Stimulated activated CD4-positive, alpha-beta T cell treated with anti-CD3 and anti-CD28 coated beads, Interleukin-12 subunit alpha, Interleukin-12 subunit beta, amount 100 ng/mL, for 4 hours (primary cell): ENCODE results near the gene GAL3ST1.
A peak's percentile ranks its signal among the peaks of the same experiment; 100 is the strongest.
"Not testable (repeated sequence)": the region's sequence is repeated elsewhere in the genome, so short reads cannot be mapped to it uniquely, and the experiment has no call there.

ENCODE experiments used
- DNase-seq: peaks from one replicate; pipeline ENCODE4 v3.0.0-alpha.2; 2020

GAL3ST1 gene

GRCh38 chr22:30592360-30592713, 17.9 kb upstream of the GAL3ST1 start:
- not testable (repeated sequence) for DNase-seq

DNA sequence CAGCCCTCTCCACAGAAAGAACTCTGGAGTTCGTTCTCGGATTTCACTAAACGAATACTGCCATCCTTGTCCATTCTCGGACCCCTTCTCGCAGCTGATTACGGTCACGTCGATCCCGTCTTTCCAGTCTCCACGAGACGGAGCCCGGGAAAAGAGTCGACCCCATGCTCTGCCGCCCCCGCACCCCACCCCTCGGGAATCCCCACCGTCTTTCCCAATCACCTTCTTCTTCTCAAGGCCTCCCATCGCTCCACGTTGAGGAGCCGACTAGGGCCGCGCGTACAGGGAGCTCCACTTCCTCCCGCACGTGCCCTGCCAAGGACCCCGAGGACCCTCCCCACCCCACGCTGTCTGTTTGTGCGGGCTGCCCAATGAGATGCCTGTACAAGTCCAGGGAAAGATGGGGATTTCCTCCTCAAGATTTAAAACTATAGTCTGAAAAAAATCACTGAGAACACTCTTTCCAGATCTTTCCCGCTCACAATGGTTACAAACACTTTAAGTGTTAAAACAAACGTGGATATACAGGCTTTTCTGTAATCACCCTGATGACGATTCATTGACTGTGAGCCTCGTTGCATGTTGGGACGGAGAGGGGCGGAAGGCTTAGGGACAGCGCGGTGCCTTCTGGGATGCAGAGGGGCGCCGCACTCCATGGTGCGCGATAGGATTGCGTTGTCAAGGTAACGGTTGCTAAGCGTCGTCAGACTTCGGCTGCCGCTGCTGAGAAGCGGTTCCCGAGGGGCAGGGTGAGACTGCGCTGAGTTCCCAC, 17.3 kb upstream of the GAL3ST1 start, which contains the start of gene PES1:
PES1 (minus strand) TSS at position 323 of the 772 bp plus-strand sequence; CDS start at position 246, 77 bp downstream.
- peak; percentile 87 for DNase-seq

GRCh38 chr22:30591191-30591587, 16.7 kb upstream of the GAL3ST1 start:
- no peak for DNase-seq

- DNase-seq = no peak
Observed at GRCh38 chr22:30586414-30586813, 11.9 kb upstream of the GAL3ST1 start.

- no peak for DNase-seq
Observed at GRCh38 chr22:30584441-30584840, 10.0 kb upstream of the GAL3ST1 start.

DNA sequence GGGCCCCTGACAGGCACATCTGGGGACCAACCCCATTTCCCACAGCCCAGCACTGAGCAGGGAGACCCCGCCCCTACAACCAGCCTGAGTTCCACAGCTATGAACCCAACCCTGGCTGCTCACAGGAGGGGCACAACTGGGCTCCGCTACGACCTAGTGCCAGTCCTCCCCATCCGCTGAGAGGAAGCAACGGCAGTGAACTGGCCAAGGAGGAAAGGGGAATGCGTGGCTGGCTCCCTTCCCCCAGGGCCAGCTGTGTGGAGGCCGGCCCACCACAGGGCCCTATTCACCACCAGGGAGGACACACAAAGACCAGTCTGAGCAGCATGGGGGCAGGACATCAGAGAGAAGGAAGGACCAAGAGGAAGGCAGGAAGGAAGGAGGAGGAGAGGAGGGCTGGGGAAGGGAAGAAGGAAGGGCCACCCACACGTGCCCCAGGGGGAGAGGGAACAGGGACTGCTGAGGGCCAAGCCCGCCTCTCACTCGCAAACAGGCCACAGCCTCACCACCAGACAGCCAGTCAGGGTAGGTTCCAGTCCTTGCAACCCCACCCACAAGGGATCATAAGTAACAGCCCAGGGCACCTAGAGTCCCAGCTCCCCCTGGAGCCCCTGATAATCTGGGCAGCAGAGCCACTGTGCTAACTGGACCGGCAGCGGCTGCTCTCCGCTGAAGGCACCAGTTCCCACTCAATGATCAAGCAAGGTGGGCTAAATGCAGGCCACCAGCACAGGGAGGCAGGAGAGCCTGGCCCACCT, 8.5 kb upstream of the GAL3ST1 start:
- DNase-seq = no peak

DNA sequence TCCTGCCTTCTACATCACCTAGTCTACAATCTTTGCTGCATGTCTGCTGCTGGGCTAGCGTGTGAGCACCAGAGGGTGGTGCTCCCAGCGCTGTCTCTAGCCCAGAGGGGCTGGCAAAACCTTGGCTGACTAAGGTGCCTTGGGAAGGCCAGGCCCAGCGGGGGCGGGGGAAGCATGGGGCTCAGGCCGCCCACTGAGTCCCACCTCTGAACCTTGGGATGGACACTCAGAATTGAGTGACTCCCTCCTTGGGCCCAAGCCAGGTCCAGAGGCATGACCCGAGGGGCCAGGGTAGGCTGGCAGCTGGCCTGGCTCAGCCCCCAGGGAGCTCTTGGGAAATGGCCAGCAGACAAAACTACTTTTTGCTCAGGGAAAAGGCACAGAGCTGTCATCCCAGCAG, 7.6 kb upstream of the GAL3ST1 start:
- DNase-seq = no peak

DNA sequence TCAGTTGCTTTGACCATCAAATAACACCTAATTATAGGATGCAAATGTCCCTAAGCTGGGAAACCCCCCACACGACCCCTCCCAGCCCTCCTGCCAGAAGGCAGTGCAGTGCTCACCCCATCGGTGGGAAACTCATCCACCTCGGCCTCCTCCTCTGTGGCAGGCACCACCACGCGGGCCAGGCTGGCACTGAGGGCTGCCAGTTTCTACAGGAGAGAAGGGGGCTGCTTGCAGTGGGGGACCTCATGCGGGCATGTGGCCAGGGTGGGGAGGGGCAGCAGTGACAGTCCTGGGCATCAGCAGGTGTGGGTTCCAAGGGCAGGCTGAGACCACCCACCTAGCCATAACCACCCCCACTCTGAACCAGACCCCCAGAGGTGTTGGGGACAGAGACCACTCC, 6.4 kb upstream of the GAL3ST1 start:
- DNase-seq = no peak

GRCh38 chr22:30578481-30578880, 4.0 kb upstream of the GAL3ST1 start:
- DNase-seq = no peak

- no peak for DNase-seq
Observed at GRCh38 chr22:30575859-30576258, 1.4 kb upstream of the GAL3ST1 start.

- no peak for DNase-seq
Observed at GRCh38 chr22:30574997-30575671, 669 bp upstream of the GAL3ST1 start.

GRCh38 chr22:30573594-30574094, 821 bp downstream of the GAL3ST1 start:
- no peak for DNase-seq

DNA sequence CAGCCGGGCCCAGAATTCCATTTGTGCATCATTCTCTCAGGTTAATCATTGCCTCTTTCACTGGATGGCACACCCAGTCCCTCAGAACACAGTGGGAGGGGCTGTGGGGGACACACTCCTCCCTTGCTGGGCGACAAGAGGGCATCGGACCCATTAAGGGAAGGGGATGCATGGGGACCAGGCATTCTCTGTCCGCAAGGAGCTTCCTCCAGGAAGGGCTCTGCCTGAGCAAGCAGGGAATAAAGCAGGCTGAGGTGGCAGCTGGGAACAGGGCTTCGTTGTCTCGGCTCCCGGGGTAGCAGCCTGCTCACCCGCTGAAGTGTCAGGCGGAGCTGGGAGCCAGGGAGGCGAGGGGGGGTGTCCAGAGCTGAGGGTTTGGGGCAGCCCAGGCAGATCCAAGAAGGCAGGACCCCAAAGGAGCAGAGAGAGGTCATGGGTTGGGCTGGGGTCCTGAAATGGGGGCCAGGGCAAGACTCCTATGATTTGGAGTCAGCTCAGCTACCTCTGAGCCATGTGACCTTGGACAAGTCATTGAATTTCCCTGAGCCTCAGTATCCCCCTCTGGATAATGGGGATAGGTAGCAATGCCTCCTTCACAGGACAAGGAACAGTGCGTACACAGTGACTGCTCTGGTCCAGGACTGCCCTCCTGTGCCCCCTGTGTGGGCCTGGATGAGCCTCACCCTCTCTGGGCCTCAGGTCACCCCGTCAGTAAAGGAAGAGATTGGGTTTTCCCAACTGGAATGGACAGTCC, 1.4 kb downstream of the GAL3ST1 start:
- no peak for DNase-seq

GRCh38 chr22:30572210-30572609, 2.3 kb downstream of the GAL3ST1 start:
- DNase-seq = no peak

DNA sequence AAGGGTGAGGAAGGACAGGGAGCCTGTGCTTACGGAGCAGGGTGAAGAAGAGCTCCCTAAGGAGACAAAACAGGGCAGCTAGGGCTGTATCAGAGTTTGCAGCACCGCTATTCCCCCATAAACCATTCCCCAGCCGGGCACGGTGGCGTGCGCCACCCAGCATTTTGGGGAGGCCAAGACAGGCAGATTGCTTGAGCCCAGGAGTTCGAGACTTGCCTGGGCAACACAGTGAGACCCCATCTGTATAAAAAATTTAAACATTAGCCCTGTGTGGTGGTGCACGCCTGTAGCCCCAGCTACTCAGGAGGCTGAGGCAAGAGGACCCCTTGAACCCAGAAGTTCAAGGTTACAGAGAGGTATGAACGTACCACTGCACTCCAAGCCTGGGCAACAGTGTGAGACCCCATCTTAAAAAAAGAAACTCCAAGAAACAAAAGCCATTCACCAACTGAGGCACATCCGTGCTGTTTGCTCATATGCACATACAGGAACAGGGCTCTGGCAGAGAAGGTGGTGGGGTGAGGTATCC, 4.7 kb downstream of the GAL3ST1 start:
- no peak for DNase-seq

GRCh38 chr22:30568137-30568805, 6.2 kb downstream of the GAL3ST1 start:
- no peak for DNase-seq

GRCh38 chr22:30567277-30567676, 7.2 kb downstream of the GAL3ST1 start:
- DNase-seq = not testable (repeated sequence)

GRCh38 chr22:30566125-30566524, 8.3 kb downstream of the GAL3ST1 start:
- DNase-seq = no peak

GRCh38 chr22:30565341-30565740, 9.1 kb downstream of the GAL3ST1 start:
- no peak for DNase-seq

DNA sequence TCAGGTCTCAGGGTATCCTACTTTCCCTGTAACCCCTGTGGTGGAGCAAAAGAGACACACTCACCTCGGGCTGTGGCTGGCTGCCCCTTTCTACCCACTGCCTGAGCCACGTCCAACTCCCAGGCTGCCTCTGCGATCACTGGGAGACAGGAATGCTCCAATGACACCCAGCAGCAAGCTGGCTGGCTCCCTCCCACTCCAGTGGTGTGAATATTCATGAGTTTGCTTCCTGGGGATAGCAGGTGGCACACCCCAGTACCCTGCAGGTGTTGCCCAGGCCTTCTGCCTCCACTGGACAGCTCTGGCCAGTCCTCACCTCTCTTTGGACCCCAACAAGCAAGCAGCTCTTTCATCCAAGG, 9.7 kb downstream of the GAL3ST1 start:
- DNase-seq = no peak

- no peak for DNase-seq
Observed at GRCh38 chr22:30564045-30564760, 10.3 kb downstream of the GAL3ST1 start.
